HG03095 (cell line): ENCODE data around the gene ALOX12.
"Not testable (repeated sequence)": the region's sequence is repeated elsewhere in the genome, so short reads cannot be mapped to it uniquely, and the experiment has no call there.

Experiments
- ATAC-seq: cut with Tn5 transposase; IDR thresholded peaks from one replicate; pipeline ENCODE4 v1.9.1; 2021; ENCODE audit warnings: moderate library complexity; ENCODE audit not compliant: unreplicated experiment

ALOX12 gene, protein sequence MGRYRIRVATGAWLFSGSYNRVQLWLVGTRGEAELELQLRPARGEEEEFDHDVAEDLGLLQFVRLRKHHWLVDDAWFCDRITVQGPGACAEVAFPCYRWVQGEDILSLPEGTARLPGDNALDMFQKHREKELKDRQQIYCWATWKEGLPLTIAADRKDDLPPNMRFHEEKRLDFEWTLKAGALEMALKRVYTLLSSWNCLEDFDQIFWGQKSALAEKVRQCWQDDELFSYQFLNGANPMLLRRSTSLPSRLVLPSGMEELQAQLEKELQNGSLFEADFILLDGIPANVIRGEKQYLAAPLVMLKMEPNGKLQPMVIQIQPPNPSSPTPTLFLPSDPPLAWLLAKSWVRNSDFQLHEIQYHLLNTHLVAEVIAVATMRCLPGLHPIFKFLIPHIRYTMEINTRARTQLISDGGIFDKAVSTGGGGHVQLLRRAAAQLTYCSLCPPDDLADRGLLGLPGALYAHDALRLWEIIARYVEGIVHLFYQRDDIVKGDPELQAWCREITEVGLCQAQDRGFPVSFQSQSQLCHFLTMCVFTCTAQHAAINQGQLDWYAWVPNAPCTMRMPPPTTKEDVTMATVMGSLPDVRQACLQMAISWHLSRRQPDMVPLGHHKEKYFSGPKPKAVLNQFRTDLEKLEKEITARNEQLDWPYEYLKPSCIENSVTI

DNA sequence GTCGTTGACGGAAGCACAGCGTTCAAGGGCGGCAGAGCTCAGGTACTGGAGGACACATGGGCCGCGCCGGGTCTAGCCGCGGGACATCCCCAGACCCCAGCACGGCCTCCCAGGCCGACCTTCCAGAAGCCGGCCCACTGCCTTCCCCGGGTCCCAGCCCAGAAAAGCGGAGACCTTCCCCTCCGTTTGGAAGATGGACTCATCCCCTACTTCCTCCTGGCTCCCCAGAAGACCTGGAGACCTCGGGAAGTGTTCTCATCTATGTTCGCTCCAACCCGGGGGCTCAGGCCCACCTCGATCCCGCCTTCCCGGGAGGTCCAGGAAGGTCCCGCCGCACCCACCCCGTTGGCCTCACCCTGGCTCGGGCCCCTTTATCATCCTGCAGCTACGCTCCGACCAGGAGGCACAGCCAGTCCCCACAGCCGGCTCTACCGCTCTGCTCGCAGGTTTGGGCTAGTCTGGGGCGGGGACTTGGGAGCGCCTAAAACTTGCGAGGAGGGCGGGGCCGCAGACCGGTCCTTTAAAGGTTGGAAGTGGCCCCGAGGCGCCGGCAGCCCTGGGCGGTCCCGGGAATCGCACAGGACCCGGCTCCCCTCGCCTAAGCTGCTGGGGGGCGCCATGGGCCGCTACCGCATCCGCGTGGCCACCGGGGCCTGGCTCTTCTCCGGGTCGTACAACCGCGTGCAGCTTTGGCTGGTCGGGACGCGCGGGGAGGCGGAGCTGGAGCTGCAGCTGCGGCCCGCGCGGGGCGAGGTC, at the start of gene ALOX12:
Gene ALOX12, plus strand, starts transcription at position 550 of the 756 bp plus-strand sequence. Its CDS starts 69 bp downstream, at position 619.
- no peak for ATAC-seq

DNA sequence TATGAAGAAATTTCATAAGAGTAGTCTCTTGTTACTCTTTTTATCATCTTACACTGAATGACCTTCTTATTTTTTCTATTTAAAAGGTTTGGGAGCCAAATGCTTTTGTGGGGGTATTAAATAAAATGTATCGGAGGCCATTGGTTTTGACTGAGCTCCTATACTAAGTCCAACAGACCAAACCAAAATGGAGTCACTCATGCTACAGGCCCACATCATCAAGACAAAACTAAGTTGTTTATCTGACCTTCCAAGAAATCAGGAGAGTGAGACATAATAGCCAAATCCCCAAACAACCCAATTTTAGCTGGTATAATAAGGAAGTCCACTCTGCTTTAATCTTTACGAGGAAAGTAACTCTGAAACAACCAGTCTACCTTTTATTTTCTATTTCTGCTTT, 48.1 kb upstream of the ALOX12 start:
- no peak for ATAC-seq

DNA sequence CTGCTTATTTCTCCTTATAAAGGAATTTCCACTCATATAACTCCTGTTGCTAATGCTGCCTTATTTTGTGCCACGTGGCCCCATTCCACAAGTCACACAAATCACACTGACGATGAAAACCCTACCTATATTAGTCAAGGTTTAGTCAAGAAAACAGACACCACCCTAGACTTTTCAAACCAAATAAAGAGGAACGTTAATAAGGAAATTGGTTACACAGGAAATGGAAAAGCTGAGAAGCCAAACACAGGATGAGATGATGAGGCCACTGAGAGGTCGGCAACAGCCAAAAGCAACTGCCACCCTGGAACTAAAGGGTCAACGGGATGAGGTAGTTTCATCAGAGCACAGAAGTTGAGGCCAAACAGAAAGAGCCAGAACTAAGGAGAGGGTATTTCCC, 47.3 kb upstream of the ALOX12 start:
- no peak for ATAC-seq

DNA sequence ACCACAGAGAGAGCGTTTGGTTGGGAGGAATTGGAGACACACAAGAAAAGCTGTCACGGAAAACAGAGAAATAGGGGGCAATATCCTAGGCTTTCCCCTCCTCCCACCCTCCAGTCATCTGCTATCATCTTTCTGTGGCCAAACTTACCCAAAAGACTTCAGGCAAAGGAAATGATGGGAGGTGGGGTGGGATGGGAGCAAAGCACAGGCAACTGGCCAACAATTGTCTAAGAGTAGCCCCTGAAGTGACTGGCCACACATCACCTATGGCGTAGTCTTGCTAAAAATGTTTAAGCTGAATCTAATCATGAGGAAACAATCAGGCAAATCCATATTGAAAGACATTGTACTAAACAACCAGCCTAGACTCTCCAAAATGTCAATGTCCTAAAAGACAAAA, 46.9 kb upstream of the ALOX12 start:
- no peak for ATAC-seq

DNA sequence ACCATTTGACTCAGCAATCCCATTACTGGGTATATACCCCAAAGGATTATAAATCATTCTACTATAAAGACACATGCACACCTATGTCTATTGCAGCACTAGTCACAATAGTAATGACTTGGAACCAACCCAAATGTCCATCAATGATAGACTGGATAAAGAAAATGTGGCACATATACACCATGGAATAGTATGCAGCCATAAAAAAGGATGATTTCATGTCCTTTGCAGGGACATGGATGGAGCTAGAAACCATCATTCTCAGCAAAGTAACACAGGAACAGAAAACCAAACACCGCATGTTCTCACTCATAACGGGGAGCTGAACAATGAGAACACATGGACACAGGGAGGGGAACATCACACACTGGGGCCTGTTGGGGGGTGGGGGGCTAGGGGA, 44.9 kb upstream of the ALOX12 start:
- not testable (repeated sequence) for ATAC-seq

DNA sequence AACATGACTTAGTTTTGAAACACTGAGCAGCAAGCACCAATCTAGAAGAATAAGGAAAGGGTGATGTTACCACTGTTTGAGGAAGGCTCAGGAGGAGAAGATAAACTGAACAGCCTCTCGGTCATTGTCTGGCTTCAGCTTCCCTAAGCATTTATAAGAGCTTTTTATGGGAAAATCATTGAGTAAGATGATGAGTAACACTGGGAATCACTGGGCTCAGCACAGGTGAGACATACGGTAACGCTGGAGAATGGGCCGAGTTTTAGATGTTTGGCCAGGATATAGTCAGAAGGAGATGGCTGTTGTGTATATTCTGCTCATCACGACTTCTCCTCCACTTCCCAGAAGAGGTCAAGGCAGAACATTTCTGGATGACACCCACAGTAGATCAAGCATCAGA, 42.2 kb upstream of the ALOX12 start:
- no peak for ATAC-seq

DNA sequence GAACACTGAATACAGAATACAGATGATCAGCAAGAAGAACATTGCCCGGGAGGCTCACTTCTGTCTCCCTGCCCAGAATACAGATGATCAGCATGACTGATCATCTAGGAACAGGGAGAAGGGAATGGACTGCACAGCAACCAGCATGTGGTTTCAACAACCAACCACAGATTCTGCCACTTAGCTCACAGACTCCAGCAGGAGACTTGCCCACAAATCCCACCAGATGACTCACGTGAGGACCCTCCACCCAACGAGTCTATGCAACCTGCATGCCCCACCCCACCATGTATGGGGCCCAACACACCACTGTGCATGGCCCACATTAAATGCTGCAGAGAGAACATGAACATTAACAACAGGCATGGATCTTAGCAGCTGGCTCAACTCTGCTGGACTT, 36.1 kb upstream of the ALOX12 start:
- no peak for ATAC-seq

DNA sequence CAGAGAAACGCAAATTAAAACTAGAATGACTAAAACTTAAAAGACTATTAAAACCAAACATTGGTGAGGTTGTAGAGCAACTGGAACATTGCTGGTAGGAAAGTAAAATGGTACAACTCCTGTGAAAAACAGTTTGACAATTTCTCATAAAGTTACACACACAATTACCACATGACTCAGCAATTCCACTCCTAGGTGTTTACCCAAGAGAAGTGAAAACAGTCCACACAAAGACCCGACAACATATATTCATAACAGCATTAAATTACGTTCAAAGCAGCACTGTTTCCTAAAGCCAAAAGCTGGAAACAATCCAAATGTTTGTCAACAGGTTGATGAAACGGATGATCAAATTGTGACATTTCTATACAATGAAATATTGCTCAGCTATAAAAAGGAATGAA, 26.5 kb upstream of the ALOX12 start:
- ATAC-seq = no peak

DNA sequence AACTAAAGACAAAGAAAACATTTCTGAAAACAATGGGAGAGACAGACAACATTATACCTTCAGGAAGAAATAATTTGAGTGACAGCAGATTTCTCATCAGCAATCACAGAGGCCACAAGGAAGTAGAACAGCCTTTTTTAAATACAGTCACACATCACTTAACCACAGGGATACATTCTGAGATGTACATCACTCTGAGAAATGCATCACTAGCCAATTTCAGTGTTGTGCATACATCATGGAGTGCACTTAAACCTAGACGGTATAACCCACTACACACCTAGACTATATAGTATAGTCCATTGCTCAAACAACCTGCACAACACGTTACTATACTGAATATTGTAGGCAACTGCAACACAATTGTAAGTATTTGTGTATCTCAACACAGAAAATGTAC, 24.9 kb upstream of the ALOX12 start:
- ATAC-seq = no peak

DNA sequence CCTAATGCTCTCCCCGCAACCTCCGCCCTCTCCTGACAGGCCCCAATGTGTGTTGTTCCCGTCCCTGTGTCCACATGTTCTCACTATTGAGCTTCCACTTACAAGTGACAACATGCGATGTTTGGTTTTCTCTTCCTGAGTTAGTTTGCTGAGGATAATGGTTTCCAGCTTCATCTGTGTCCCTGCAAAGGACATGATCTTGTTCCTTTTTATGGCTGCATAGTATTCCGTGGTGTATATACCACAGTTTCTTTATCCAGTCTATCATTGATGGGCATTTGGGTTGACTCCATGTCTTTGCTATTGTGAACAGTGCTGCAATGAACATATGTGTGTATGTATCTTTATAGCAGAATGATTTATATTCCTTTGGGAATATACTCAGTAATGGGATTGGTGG, 16.4 kb upstream of the ALOX12 start:
- ATAC-seq = not testable (repeated sequence)

DNA sequence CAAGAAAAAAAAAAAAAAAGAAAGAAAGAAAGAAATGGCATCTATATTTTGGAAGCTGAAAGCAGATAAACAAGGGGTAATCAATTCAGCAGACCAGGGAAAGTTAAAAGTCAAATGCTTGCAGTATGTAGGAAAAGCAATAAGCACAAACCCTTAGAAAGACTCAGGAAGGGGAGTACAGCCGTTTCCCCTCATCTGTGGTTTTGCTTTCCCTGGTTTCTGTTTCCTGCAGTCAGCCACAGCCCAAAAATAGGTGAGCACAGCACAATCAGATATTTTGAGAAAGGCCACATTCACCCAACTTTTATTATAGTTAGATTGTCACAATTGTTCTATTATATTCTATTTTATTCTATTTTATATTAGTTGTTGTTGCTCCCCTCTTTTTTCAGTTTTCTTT, 14.4 kb upstream of the ALOX12 start:
- no peak for ATAC-seq

DNA sequence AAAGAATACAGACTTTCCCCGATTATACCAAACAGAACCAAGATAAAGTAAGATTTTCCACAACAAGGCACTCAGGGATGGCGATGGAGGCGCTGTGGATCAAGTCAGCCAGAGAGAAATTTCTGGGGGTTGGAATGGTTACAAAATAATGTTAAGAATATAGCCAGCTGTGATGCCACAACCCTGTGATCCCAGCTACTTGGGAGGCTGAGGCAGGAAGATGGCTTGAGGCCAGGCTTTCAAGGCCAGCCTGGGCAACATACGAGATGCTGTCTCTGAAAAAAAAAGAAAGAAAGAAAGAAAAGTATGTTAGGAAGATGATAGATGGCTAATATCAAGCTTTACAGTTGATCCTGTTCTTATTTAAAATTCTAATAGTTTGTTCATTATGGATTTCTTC, 10.6 kb upstream of the ALOX12 start:
- ATAC-seq = no peak

DNA sequence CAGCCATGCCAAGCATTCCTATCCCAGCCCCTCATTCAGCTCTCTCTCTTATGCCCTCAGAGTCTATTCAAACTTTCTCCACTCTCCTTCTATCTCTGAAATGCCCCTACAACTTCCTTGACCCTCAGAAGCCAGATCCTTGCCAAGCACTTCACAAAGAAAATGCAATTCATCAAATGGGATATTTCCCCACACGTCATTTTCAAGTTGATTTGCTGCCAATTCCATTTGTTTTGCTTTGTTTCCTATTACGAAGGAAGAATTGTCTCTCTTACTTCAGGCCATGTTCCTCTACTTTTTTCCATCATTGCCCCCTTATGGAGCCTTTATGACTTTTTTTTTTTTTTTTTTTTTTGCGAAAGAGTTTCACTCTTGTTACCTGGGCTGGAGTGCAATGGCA, 9.2 kb upstream of the ALOX12 start:
- no peak for ATAC-seq

DNA sequence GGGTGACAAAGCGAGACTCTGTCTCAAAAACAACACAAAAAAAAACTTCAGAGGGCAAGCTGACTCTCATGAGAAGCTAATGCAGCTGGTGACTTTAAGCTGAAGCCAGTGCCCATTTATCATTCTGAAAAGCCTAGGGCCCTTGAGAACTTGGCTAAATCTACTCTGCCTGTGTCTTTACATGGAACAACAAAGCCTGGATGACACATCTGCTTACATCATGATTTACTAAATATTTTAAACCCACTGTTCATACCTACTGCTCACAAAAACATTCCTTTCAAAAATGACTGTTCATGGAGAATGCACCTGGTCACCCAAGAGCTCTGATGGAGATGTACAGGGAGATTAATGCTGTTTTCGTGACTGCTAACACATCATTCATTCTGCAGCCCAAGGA, 6.1 kb upstream of the ALOX12 start:
- no peak for ATAC-seq

DNA sequence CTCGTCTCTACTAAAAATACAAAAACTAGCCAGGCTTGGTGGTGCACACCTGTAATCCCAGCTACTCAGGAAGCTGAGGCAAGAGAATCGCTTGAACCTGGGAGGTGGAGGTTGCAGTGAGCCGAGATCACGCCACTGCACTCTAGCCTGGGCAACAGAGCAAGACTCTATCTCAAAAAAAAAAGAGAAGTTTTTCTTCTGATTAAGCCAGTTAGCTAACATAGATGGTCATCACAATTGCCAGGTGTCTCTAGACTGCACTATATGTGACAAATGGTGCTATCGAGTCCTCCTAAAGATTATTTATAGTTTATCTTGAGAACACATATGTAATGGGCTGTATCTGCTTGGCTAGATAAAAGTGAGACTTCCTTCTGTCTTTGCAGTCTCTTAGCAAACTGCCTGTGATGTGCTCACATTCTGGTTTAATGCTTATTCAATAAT, 2.2 kb upstream of the ALOX12 start:
- ATAC-seq = not testable (repeated sequence)

DNA sequence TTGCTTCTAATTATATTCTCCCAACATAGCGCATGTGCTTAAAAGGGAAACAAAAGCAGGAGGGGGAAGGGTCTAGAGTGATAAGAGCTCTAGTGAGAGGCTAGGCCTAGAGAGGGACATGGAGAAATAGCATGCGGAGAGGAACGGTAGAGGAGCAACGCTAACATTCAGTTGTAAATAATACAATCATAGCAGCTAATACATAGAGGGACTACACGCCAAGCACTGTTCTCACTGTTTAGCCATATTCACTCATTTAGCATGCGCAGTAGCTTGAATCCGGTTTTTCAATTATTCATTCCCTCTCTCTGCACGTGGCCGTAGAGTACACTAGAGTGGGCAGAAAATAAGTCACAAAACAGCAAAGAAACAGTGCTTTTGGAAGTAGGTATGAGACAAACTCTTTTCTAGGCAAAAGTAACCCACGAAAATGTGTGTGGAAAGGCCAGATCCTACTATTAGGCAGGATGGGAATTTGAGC, 1.7 kb upstream of the ALOX12 start:
- no peak for ATAC-seq

DNA sequence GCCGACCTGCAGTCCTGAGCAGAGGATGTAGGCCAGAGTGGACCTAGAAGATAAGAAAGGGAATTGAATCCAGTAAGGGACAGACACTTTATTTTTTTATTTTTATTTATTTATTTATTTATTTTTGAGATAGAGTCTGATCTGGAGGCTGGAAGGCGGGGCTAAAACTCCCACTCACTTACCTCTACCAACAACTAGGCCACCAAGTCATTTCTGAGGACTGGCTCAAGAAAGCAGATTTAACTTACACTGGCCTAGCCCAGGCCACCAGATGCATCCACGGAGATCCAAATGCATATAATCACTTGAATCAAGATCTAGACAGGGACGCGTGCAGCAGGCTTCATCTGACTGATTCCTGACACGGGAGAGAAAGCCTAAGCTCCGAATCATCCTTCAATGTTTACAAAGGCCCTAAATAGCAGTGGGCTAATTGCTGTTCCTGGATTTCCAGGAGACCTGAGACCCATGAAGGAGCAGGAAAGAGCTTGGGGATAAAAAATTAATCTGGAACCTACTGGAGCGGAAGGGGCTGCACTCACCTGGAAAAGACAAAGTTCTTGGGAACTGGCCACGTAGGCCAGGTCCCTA, 1.1 kb upstream of the ALOX12 start:
- ATAC-seq = no peak

DNA sequence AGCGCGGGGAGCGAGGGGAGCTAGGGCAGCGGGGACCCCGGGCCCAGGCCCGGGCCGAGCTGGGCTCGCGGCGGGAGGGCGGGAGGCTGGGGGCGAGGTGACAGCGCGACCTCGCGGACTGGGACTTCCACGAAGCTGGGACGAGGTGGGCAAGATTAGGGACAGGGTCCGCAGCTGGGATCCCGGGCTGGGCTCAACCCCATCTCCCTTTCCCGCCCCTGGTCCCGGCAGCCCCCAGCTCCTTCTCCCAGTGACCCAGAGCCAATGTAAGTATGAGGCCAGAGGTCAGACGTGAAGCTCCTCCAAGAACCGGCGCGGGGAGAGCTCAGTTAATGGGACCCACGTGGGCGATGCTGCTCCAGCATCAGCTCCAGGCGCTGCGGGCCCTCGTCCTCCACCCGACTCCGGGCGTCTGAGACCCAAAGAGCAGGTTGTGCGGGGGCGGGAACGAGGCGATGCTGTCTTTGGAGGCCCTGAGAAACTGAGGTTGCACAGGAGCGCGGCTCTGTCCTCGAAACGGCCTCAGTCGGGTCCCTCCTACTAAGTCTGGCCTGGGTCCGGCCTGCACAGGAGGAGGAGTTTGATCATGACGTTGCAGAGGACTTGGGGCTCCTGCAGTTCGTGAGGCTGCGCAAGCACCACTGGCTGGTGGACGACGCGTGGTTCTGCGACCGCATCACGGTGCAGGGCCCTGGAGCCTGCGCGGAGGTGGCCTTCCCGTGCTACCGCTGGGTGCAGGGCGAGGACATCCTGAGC, 585 bp downstream of the ALOX12 start:
- ATAC-seq = no peak

DNA sequence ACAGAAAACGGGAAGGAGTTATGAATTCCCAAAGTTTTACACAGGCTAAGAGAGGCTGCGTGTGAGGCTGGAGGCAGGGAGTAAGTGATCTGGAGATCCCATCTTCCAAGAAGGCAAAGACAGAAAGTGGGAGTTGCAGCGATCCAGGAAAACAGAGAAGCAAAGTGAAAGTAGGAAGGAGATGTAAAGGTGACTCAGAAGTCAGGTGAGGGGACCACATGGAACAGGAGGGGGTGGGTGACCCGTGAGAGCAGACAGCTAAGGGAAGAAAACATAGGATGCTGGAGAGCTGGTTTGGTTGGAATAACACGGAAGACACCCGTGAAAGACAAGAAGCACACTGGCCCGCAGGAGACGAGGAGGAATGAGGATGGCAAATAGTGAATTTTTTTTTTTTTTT, 1.3 kb downstream of the ALOX12 start:
- ATAC-seq = no peak

DNA sequence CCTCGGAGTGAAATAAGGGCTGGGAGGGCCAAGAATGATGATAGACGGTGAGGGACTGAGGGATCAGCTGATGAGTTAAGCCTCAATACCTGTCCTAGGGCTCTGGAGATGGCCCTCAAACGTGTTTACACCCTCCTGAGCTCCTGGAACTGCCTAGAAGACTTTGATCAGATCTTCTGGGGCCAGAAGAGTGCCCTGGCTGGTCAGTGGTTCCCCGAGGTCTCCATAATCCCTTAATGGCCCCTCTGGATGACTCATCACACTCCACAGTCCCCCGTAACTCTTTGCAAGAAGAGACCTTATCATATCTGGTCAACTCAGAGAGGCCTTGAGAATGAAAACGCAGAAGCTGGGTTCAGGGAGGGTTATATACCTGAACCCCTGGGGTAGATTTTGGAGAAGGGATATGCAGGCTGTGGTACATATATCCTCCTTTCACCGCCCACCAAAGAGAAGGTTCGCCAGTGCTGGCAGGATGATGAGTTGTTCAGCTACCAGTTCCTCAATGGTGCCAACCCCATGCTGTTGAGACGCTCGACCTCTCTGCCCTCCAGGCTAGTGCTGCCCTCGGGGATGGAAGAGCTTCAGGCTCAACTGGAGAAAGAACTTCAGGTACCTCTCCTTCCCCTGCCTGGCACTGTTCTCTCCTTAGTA, 3.1 kb downstream of the ALOX12 start:
- ATAC-seq = no peak
